IMR-90 (cell line): ENCODE results near the gene TECPR2.

Source experiments
- MAZ ChIP-seq: IDR thresholded peaks from 2 replicates; pipeline ENCODE4 v1.6.1; 2012; ENCODE audit warnings: low read depth, mild to moderate bottlenecking, low read length, improper control_type of control experiment, moderate library complexity, borderline replicate concordance
- POLR2A ChIP-seq: IDR thresholded peaks from 2 replicates; pipeline ENCODE4 v1.6.1; 2012; ENCODE audit warnings: mild to moderate bottlenecking, low read depth, low read length
- USF2 ChIP-seq: fragments of 150-350 bp; IDR thresholded peaks from 2 replicates; pipeline ENCODE4 v1.6.1; 2017; ENCODE audit warnings: mild to moderate bottlenecking, antibody characterized with exemption, low read length, low read depth
- TF ChIP-seq, protein P1 (sequence below): conservative IDR thresholded peaks from 2 replicates; pipeline ENCODE4 v1.5.1; 2012; ENCODE audit warnings: mild to moderate bottlenecking, low read depth, low read length, improper control_type of control experiment

- TF ChIP-seq, protein P1, sequence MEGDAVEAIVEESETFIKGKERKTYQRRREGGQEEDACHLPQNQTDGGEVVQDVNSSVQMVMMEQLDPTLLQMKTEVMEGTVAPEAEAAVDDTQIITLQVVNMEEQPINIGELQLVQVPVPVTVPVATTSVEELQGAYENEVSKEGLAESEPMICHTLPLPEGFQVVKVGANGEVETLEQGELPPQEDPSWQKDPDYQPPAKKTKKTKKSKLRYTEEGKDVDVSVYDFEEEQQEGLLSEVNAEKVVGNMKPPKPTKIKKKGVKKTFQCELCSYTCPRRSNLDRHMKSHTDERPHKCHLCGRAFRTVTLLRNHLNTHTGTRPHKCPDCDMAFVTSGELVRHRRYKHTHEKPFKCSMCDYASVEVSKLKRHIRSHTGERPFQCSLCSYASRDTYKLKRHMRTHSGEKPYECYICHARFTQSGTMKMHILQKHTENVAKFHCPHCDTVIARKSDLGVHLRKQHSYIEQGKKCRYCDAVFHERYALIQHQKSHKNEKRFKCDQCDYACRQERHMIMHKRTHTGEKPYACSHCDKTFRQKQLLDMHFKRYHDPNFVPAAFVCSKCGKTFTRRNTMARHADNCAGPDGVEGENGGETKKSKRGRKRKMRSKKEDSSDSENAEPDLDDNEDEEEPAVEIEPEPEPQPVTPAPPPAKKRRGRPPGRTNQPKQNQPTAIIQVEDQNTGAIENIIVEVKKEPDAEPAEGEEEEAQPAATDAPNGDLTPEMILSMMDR, result no peak
- no peak for TF ChIP-seq POLR2A
- TF ChIP-seq USF2, result no peak
- TF ChIP-seq MAZ, result no peak
Observed at GRCh38 chr14:102511538-102511937, 148.8 kb downstream of the TECPR2 start.
